Iris pigment epithelial cell (primary cell): ENCODE data around the gene AKAP6.
A peak's percentile ranks its signal among the peaks of the same experiment; 100 is the strongest.

Experiments used
- DNase-seq: peaks from one replicate; pipeline ENCODE4 v3.0.0-alpha.2; 2011; ENCODE audit warnings: low read depth

AKAP6 gene

GRCh38 chr14:32332415-32333316 is 3.6 kb downstream of the AKAP6 start:
- DNase-seq: no peak

GRCh38 chr14:32336702-32337101 is 7.6 kb downstream of the AKAP6 start:
- no peak for DNase-seq

GRCh38 chr14:32337759-32338158 is 8.7 kb downstream of the AKAP6 start:
- DNase-seq: no peak

DNA sequence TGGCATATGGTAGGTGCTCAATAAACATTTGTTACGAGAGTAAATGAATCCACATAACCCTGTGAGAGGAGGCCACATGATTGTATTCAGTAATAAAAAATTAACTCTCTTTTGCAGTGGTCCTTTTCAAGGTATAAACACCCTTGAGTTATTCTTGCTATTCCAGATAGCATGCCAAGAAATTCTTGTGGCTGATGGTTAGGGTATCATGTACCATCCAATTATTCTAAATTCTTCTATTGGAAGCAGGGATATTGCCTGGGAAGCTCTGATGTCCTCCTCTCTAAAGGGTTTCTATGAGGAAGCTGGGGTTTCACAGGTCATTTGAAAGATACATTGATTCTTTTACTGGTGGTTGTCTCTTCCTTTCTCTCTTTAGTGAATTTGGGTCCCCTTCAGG is 10.1 kb downstream of the AKAP6 start:
- DNase-seq: no peak

DNA sequence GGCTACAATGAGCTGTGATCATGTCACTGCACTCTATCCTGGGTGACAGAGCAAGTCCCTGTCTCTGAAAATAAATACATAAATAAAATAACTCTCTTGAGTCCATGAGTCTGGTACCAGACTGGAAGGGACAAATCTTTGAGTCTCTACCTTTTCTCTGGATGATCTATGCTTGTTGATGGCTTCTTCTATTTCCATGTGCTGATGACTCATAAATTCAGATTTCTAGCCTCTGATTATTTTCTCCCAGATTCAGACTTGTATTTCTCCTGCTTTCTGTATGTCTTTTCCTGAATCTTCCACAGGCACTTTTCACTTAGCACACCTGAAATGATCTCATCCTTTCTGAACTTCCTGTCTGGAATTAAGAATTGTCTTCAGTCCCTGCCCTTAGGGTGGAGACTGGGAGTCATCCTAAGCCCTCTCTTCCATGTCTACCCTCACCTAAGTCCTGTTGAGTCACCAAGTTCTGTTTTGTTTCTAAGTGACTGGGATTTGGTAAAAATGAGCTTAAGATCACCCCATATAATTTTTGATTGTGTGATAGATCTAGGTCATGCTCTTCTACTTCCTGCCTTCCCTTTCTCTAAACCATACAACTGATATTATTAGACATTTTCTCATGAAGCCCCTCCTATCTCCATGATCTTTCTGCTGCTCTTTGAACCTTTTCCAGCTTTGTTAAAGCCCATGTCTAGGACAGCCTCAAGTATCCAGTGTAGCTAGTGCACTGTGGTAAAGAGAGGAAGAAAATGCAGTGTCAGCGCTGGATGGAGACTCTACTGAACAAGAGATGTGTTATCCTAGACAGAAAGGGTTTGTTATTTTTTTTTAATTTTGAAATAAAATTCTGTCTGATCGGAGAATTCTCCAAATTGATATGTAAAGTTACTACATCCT is 13.1 kb downstream of the AKAP6 start:
- DNase-seq: no peak

DNA sequence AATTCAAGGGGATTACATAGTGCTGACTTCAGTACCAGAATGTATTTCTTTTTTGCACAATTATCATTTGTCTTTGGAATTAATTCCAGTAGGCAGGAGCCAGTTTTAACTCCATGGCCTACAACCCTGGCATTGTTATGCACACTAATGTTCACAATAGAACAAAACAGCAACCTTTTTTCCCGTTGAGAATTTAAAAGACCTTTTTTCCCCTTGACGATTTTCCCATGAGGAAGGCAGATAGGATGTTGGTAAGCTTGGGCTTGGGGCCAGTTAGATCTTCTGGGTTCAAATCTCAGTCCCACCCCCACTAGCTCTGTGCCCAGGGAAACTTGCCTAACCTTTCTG is 13.7 kb downstream of the AKAP6 start:
- DNase-seq: no peak

DNA sequence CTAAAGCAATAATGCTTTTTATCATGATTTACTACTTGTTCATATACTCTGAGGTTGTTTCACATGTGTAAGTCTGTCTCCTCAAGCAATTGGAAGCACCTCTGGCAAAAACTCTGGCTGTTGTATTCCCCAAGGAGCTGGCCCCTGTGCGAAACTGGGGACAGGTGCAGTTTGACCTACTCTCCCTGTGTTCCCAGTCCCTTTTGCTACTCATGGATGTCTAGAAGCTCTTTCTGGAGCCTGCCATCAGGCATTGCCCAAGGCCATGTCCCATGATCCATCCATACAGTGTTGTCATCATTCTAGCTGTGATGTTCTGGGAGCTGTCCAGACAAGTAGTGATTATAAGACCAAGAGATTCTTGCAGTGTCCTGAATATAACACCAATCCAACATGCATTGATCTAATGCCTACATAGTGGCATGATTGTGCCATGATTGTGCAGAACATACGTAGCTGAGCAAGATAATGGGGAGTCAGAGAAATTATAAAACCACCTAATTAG is 14.9 kb downstream of the AKAP6 start:
- no peak for DNase-seq

- peak; percentile 62 for DNase-seq
These were observed 16.3 kb downstream of the AKAP6 start for GRCh38 chr14:32345311-32345791.

- DNase-seq: no peak
These were observed 20.2 kb downstream of the AKAP6 start for GRCh38 chr14:32349322-32349721.

DNA sequence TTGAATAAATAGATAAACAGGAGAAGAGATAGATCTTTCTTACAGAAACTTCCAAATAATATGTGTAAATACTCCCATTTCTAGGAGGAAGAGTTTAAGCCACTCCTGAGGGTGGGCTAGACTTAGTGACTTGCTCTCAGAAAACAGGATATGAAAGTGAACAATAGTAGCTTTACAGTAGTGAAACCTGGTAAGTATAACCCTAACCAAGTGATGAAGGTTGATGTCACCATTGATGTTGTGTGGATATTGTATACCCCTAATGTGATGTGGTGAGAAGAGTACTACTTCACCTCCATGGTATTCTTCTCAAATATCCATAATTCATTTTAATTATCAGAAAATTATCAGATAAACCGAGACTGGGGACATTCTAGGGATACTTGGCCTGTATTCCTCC is 20.9 kb downstream of the AKAP6 start:
- DNase-seq: no peak

GRCh38 chr14:32352631-32353030 is 23.5 kb downstream of the AKAP6 start:
- DNase-seq: peak; percentile 18

- DNase-seq: no peak
These were observed 25.6 kb downstream of the AKAP6 start for GRCh38 chr14:32354716-32355115.

GRCh38 chr14:32358781-32359180 is 29.7 kb downstream of the AKAP6 start:
- DNase-seq: no peak

GRCh38 chr14:32361674-32362073 is 32.6 kb downstream of the AKAP6 start:
- DNase-seq: no peak

GRCh38 chr14:32363761-32364160 is 34.7 kb downstream of the AKAP6 start:
- DNase-seq: no peak

DNA sequence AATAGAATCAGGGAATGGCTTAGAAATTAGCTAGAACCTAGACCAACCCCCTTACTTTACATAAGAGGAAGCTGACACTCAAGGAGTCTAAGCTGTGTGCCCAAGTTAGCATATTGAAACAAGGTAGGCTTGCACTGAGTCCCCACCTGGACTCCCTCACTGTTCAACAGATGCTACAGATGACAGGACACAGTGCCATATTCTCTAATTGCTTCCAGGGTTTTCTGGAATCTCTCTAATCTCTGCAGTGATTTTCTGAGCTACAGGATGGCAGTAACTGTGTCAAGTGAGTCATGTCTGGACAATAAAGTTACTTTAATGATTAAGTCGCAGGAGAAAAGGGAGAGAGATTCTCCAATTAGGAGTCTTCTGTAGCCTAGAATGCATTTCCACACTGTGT is 35.8 kb downstream of the AKAP6 start:
- DNase-seq: no peak

DNA sequence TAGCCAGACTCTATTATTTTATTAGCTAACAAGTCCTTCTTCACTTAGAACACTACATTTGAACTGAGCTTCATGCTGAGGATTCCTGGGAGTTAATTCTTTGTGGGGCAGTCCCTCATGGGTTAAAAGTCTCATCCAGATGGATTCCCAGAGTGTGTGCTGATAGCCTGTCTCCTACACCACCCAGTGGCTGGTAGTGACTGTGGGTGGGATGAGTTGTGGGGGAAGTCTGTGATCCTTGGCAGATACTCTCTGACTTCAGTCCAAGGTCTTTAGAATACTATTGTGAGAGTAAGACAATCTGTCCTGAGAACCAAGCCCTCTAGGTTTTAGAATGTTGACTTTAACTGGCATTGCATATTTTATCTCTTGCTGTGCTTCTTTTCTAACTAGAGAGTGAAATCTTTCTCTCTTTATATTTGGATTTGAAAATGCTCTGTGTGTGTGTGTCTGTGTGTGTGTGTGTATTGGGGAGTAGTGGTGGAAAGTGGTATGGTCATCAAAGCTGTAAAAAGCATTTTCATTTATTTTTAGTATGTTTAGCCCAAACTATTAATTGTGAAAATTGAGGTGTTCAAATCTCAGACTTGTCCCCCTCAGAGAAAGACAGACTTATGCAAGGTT is 37.3 kb downstream of the AKAP6 start:
- DNase-seq: peak; percentile 72

- DNase-seq: no peak
These were observed 37.9 kb downstream of the AKAP6 start for GRCh38 chr14:32366986-32367385.

GRCh38 chr14:32367516-32367915 is 38.4 kb downstream of the AKAP6 start:
- no peak for DNase-seq

DNA sequence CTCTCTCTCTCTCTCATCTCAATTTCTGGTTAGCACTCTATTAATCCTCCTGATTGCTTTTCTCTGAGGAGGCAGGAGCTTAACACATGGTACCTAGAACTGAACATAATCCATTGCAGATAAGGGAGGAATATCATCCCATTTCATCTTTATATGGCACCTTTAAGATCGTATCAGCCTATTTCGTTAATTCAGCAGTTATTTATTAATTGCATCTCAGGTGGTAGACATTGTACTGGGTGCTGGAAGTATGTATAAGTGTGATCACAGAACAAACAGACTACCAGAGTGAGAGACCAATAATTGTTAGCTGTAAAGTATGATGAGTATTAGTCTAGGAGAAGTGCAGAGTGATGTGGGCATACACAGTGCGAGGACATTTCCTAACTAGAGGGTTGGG is 39.0 kb downstream of the AKAP6 start:
- no peak for DNase-seq

GRCh38 chr14:32370714-32371113 is 41.6 kb downstream of the AKAP6 start:
- peak; percentile 86 for DNase-seq

DNA sequence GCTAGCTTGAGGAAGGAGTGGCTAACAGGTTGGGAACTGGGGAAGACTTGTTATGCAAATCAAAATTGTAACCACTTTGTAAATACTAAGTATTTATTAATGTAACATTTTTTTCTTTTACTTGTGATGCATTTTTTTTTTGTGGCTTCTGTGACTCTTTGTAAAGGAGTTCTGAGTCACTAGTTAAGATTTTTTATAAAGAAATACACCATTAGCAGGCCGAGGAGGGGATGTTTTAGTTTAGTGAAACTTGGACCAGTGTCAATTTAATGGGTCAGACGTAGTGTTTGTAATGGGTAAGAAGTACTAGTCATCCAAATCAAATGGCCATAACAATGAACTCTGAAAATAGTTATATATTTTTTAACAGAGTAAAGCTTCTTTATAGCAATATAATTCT is 43.1 kb downstream of the AKAP6 start:
- peak; percentile 96 for DNase-seq
